HG02759 (cell line): ENCODE results near the gene MAK.
A peak's percentile ranks its signal among the peaks of the same experiment; 100 is the strongest.
"Not testable (repeated sequence)": the region's sequence is repeated elsewhere in the genome, so short reads cannot be mapped to it uniquely, and the experiment has no call there.

ENCODE experiments used
- ATAC-seq: cut with Tn5 transposase; IDR thresholded peaks from one replicate; pipeline ENCODE4 v1.9.1; 2021; ENCODE audit warnings: mild to moderate bottlenecking, moderate library complexity; ENCODE audit not compliant: unreplicated experiment

MAK gene, protein sequence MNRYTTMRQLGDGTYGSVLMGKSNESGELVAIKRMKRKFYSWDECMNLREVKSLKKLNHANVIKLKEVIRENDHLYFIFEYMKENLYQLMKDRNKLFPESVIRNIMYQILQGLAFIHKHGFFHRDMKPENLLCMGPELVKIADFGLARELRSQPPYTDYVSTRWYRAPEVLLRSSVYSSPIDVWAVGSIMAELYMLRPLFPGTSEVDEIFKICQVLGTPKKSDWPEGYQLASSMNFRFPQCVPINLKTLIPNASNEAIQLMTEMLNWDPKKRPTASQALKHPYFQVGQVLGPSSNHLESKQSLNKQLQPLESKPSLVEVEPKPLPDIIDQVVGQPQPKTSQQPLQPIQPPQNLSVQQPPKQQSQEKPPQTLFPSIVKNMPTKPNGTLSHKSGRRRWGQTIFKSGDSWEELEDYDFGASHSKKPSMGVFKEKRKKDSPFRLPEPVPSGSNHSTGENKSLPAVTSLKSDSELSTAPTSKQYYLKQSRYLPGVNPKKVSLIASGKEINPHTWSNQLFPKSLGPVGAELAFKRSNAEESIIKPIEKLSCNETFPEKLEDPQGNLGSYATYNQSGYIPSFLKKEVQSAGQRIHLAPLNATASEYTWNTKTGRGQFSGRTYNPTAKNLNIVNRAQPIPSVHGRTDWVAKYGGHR

DNA sequence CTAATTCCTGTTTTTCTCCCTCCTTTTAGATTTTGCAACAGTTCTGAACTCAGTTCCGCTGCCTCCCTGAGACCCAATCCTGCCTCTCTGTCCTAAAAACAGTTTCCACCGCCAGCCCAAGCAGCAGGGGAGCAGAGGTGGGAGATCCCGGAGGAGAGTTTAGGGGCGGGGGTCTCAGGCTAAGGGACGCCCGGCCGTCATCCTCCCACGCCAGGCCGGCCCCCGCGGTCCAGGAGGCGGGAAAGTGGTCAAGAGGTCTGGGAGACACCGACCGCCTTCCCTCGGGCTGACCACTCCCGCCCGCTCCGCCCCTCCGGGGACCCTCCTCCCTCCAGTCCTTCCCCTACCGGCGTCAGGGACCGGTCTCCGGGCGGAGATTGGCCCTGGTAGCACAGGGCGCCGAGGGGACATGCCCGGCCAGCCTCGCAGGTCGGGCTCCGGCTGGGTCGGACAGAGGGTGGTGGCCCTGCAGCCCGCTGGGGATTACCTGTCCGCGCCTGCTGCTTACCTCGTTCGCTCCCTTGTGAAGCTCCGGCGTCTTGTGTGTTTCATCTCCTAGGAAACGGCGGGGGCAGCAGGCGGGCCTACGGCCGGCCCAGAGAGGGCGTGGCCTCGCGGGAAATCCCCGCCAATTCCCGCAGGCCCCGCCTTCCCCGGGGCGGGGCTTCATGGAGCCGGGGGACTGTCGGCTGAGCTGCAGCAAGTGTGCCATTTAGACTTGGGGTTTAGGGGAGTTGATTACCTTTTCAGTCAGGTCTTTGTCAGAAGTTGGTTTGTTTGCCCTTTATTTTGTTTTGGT, at the start of gene MAK:
TSS of gene MAK (minus strand) at position 545 of the 799 bp plus-strand sequence. CDS start 7,891 bp downstream, outside the sequence.
- peak; percentile 82 for ATAC-seq

DNA sequence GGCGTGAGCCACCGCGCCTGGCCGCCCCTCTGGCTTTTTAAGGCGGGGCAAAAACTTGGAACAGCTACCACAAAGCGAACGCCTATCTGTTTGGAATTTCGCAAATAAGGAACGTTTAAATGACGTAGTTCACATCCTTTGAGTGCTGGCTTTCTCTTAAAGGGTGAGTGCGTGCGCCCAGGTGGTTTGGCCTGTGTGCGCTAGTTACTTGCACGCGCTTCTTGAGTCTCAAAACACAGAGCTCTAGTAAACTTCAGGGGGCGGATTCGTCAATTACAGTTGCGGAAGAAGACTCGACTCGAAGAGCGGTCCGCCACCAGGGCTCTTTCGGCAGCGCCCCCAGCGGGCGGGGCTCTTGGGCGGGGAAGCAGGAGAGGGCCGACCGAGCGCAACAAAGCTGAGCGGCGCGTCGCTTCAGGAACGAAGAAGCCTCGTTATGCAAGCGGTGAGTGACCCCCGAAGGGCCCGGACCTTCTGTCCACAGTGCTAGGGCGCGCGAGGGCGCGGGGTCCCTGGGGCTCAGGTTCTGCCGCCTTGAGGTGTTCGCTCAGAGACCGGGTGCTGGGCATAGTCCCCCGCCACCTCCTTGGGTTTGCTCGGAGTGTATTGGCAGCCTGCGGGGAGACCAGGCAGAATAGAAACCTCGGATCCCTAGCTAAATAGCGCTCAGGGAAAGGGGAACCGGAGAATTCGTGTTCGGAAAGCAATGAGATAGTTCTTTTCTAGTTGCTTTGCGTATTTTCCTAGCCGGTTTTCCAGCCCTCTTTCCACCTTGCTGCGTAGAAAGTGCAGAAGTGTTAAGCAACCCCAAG, 48.6 kb upstream of the MAK start, which contains the start of gene SYCP2L:
TSS of gene SYCP2L (plus strand) at position 362 of the 812 bp plus-strand sequence. CDS start at position 437, 75 bp downstream.
- ATAC-seq, result peak; percentile 72

DNA sequence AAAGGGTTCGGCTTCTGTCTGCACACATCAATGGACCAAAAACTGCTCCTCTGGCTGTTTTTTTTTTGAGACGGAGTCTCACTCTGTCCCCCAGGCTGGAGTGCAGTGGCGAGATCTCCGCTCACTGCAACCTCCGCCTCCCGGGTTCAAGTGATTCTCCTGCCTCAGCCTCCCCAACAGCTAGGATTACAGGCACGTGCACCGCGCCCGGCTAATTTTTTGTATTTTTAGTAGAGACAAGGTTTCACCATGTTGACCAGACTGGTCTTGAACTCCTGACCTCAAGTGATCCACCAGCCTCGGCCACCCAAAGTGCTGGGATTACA, 48.0 kb upstream of the MAK start:
- ATAC-seq, result not testable (repeated sequence)

DNA sequence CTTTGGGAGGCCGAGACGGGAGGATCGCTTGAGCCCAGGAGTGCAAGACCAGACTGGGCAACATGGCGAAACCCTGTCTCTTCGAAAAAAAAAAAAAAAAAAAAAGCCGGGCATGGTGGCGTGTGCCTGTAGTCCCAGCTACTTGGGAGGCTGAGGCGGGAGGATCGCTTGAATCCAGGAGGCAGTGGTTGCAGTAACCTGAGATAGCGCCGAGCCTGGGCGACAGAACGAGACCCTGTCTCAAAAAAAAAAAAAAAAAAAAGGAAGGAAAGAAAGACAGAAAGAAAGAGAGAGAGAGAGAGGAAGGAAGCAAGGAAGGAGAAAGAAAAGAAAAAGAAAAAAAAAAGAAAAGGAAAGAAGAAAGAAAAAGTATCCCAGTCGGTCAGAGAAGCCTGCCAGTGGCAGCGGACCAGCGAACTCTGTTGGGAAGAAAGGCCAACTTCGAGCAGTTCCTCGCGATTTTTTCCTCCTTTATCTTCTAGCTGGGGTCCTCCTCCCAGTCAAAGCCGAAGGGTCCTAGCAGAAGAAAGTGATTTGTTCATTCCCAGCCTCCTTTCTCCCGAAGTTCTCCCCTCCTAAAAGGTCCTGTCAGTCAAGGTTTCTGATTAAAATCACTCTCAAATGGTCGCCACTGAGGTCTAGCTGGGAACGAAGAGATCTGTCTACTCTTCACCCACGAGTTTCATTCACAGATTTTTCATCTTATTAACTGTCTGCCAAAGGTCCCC, 46.1 kb upstream of the MAK start:
- no peak for ATAC-seq

DNA sequence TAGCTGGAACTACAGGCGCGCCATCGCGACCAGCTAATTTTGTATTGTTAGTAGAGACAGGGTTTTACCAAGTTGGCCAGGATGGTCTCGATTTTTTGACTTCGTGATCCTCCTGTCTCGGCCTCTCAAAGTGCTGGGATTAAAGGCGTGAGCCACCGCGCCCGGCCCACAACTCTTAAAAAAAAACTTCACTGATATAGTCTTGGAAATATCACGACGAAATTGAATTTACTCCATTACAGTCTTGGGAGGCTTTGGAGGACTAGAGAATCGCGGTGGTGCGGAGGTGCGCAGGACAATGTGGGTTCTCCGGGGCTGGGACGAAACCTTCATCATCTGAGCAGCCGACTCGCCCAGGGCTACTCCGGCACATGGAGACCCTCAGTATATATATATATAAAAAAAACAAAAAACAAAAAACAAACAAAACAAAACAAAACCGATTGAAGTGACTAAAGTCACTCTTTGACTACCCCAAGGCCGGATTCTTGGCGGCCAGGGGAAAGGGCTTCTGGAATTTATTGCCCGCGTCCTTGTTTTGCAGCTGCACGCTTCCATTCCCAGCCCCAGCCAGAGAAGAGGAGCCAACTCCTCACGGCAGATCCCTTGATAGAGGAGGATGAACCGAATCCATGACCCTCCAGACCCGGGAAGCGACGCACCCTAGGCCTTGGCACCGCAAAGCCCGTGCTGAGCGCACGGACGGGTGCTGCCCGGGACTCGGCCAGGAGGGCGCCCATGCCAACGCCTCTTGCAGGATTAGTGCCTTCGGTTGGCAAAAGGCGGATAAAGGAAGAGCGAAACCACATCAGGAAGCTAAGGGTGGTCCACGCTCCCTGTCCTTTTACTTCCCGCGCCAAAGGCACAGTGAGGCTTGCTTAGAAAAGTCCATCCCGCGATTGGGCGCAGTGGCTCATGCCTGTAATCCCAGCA, 45.2 kb upstream of the MAK start:
- no peak for ATAC-seq

DNA sequence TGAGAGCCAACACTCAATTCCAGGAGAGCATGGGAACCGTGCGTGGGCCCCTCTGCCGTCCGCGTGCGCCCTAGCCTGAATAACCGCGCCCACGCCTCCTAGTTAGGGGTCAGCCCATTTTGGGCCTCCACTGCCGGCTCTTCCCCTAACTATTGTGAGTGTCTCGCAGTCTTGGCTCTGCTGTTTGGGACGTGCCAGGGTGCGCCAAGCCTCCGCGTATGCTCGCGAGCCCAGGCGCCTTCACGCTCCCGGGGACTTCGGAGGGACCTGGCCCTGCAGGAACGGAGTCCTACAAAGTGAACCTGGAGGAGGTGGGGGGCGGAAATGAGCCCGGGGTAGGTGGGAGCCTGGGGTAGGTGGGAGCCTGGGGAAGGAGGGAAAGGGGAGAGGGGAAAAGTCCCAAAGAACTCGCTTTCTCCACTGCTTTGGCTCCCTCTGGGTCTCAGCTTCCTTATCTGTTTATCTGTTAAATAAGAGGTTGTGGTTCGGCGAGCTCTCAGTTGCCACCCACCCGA, 44.4 kb upstream of the MAK start:
- no peak for ATAC-seq

DNA sequence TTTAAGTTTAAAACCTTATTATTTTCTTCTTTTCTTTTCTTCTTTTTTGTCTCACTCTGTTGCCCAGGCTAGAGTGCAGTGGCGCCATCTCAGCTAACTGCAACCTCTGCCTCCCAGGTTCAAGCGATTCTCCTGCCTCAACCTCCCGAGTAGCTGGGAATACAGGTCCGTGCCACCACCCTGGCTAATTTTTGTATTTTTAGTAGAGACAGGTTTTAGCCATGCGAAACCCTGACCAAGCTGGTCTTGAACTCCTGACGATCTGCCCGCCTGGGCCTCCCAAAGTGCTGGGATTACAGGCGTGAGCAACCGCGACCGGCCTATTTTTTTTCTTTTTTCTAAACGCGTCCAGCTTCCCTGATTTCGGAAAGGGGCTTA, 43.9 kb upstream of the MAK start:
- ATAC-seq, result not testable (repeated sequence)

DNA sequence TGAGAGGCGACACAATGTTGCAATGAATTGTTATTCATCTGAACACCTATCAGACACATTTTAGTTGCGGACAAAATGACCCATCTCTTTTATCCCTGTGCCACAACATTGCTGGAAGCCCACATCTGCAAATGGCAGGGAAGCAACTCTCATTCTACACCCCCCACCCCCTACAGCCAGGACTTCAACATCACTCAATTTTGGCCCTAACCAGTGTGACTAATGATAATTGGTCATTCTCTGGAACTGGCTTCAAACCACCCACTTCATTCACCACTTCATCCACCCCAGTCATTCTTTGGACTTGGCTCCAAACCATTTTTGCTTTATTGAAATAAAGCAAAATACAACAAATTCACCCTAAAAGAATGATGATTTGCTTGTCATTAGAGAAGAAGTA, 42.0 kb upstream of the MAK start:
- ATAC-seq, result no peak

DNA sequence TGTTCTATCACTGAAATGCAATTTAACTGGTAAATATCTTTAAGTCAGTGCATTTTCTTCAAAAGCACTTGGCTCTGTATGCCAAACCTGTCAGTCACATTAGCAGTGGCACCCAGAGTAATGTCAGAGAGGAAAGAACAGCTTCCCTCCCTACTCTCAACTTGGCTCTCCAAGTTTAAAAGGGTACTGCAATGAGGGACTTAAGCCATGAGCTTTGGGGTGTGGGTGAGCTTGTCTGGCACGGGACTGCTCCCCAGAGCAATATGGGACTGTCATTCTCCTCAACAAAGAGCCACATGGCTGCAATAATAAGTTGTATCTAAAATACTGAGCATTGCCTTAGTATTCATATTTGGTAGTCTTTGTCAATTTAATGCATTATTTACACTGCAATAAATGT, 39.5 kb upstream of the MAK start:
- no peak for ATAC-seq

DNA sequence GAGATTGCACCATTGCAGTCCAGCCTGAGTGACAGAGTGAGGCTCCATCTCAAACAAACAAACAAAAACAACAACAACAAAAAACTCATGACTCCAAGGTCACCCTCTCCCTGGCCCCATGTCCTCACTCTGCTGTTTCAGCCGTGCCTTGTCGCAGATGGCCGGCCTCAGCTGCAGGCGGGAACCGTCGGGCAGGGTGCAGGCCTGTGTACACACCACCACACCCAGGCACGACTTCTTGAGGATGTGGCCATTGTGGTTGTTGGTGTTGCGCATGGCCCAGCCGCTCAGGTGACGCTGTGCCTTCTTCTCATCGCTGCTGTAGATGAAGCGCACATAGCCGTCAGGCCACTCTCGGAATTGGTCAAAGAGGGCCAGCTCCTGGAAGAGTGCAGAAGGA, 38.7 kb upstream of the MAK start:
- no peak for ATAC-seq

DNA sequence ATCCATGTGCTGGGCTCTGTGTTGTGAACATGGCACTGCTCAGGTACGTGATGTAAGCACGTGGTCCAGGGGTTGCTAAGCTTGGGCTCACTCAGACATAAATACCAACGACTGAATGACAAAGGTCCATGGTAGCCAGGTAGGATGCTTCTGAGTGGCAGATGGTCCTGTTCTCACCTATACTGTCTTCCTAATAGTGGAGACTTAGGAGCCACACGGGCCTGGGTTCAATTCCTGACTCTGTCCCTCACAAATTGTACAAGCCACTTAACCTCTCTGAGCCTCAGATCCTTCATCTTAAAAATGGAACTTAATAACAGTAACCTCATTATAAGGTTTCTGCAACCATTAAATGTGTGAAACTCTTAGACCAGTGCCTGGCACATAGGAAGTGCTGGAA, 36.7 kb upstream of the MAK start:
- no peak for ATAC-seq

DNA sequence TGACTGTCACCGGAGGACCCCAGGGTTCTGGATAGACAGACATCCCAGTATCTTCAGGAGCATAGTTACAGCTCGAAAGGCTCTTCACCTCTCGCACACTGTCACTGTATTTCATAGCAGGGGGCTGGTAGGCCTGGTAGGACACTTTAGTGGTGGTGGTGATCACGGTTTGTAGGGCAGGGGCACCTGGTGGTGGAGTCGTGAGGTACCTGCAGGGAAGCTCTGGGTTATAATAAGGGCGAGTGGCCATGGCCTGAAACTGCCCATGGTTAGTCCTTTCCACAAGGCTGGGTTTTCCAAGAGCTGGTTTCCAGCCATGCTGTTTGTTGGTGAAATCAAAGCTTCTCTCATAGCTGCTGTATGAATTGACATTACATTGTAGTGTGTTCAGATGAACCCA, 35.9 kb upstream of the MAK start:
- no peak for ATAC-seq

DNA sequence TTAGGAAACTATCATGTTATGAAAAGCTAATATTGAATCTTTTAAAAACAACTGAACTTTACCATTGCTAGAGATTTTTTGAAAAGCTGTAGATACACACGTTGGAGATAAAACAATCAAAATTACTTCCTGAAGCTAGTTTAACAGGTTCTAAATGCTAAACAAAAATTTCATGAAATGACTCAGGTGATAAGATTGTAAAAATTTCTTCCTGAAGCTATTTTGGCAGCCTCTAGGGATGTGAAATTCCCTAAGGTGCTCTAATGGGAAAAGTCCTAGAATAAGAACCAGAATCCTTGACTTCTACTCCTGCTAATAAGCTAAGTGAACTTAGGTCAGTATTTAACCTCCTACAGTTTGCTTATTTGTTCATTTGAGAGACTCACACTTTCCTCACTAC, 35.0 kb upstream of the MAK start:
- ATAC-seq, result no peak

DNA sequence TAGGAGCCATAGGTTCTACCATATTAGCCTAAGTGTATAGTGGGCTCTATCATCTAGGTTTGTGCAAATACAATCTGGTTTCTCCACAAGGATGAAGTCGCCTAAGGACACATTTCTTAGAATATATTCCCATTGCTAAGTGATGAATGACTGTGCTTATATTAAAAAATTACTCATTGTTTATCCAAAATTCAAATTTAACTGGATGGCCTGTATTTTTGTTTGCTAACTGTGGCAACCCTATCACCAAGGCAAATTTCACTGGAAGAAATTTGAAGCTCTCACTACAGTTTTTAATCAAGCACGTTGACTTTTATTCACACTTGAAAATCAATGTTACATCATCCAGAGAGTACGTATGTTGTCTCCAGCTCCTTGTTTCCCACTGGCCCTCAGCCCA, 29.6 kb upstream of the MAK start:
- ATAC-seq, result no peak

DNA sequence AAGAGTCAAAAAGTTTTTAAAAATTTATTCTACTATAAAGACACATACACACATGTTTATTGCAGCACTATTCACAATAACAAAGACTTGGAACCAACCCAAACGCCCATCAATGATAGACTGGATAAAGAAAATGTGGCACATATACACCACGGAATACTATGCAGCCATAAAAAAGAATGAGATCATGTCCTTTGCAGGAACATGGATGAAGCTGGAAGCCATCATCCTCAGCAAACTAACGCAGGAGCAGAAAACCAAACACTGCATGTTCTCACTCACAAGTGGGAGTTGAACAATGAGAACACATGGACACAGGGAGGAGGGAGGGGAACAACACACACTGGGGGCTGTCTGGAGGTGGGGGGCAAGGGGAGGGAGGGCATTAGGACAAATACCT, 28.4 kb upstream of the MAK start:
- not testable (repeated sequence) for ATAC-seq

DNA sequence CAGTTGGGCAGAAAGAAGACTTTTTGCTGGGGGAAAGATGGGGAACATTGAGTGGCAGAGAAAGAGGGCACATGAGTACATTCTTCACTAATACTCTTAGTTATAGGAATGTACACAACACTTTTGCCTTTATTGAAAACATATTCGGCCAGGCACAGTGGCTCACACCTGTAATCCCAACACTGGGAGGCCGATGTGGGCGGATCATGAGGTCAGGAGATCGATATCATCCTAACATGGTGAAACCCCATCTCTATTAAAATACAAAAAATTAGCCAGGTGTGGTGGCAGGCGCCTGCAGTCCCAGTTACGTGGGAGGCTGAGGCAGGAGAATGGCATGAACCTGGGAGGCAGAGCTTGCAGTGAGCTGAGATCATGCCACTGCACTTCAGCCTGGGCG, 24.7 kb upstream of the MAK start:
- not testable (repeated sequence) for ATAC-seq

DNA sequence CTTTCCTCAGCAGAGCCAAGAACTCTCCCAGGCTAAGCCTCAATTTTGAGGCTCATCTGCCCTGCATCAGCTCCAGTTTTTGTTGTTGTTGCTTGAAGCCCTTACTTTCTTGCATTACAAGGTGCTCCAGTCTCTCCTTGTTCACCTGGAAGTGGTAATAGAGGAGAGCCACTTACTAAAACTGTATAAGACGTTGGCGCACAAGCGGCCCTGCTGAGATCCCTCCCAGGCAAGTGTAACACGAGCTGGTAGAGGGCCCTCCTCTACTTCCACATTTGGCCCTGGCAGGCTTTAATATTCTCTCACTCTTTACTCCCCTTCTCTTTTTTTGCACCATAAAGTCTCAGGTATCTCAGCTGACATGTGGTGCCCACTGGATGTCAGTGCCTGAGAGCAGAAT, 24.0 kb upstream of the MAK start:
- no peak for ATAC-seq

DNA sequence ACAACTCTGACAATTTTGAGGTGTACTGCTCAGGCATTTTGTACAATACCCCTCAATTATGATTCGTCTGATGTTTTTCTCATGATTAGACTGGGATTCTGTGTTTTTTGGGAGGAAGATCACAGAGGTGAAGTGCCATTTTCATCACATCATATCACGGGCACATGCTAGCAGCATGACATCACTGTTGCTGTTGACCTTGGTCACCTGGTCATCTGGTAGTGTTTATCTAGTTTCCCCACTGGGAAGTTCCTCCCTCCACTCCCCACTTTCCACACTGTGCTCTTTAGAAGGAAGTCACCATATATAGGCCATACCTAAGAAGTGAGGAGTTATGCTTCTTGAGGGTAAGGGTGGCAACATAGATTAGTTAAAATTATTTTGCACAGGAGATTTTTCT, 22.7 kb upstream of the MAK start:
- no peak for ATAC-seq

DNA sequence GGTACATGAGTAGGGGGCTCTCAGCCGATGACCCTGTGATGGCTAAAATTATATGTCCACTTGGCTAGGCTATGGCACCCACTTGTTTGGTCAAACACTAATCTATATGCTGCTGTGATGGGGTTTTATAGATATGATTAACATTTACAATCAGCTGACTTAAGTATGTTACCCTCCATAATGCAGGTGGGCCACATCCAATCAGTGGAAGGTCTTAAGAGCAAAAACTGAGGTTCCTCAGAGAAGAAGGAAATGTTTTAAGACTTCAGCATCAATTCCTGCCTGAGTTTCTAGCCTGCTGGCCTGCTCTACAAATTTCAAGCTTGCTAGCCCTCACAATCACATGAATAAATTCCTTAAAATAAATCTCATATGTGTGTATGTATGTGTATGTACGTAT, 18.9 kb upstream of the MAK start:
- no peak for ATAC-seq
